Mammary epithelial cell (primary cell): ENCODE measurements around the gene MDH2.

Experiments used
- CTCF ChIP-seq, 2 donors: IDR thresholded peaks in 1 of 2; conservative IDR thresholded peaks in 1 of 2; 2 replicates each; pipeline ENCODE4 v1.5.1; 2011 to 2012; ENCODE audit warnings: inconsistent platforms in 2 of 2, low read length in 2 of 2, mild to moderate bottlenecking in 2 of 2, control low read depth in 1 of 2, low read depth in 1 of 2; ENCODE audit not compliant: insufficient read depth in 1 of 2; ENCODE audit errors: extremely low read depth in 1 of 2
- EZH2 ChIP-seq: IDR thresholded peaks from 2 replicates; pipeline ENCODE4 v1.6.1; 2012; ENCODE audit warnings: low read length, inconsistent platforms, borderline replicate concordance

- no peak for TF ChIP-seq EZH2
- no peak for TF ChIP-seq CTCF (conservative IDR thresholded peaks at IDR 0.05 in 1 of 2, IDR thresholded peaks at IDR 0.05 in 1 of 2; ENCODE audit: extremely low read depth in 1 of 2, insufficient read depth in 1 of 2, low read depth in 1 of 2, low read length in 2 of 2)
These were observed 43.6 kb downstream of the MDH2 start for GRCh38 chr7:76091506-76091905.
